Sigmoid colon (tissue), 7 donors: ENCODE measurements around the gene OR2A42. TPM values are rescaled to one million over a fixed set of nuclear protein-coding genes. Genes with fewer than 3 reads are reported as not detected.
"Not testable (repeated sequence)": the region's sequence is repeated elsewhere in the genome, so short reads cannot be mapped to it uniquely, and the experiment has no call there.

ENCODE experiments used
- DNase-seq: peaks from one replicate; pipeline ENCODE4 v3.0.0-alpha.2; 2019
- H3K27ac ChIP-seq, 4 donors: fragments of 200-600 bp; sonication (generic); one replicate each; pipeline ENCODE4 v1.5.1; 2016 to 2019; ENCODE audit warnings: mild to moderate bottlenecking in 1 of 4
- H3K27me3 ChIP-seq, 3 donors: fragments of 200-600 bp; sonication (generic); one replicate each; pipeline ENCODE4 v1.5.1; 2019; ENCODE audit warnings: mild to moderate bottlenecking in 1 of 3
- H3K36me3 ChIP-seq, 4 donors: fragments of 200-600 bp; sonication (generic); one replicate each; pipeline ENCODE4 v1.5.1; 2016 to 2019
- H3K4me1 ChIP-seq, 4 donors: fragments of 200-600 bp; sonication (generic); one replicate each; pipeline ENCODE4 v1.5.1; 2017 to 2019
- H3K4me3 ChIP-seq, 4 donors: fragments of 200-600 bp; sonication (generic); one replicate each; pipeline ENCODE4 v1.5.1; 2017 to 2019; ENCODE audit warnings: mild to moderate bottlenecking in 2 of 4, moderate library complexity in 1 of 4
- H3K9me3 ChIP-seq, 4 donors: fragments of 200-600 bp in 3 of 4; sonication (generic) in 3 of 4; one replicate each; pipeline versions ENCODE4 v1.5.1 to v1.6.1; 2013 to 2019
- WGBS, 2 donors: extraction: QIAGEN DNeasy Blood & Tissue Kit; methylation state at CpG; one replicate each; pipeline ENCODE4 v1.1.7; 2013; 5-methylcytosine and 5-hydroxymethylcytosine counted together
- intact Hi-C: fragments of 100-400 bp; cut with DNase I; formaldehyde crosslinking; loops from one replicate; pipeline ENCODE4 v1.15.1; 2023
- polyA plus RNA-seq, 3 donors: library from polyadenylated mRNA; stranded (reverse); fragments of 200-250 nt; gene quantifications; one replicate each; pipeline ENCODE4 v1.2.3, GENCODE V29; 2013
- total RNA-seq, 4 donors: library from RNA; depleted of rRNA; stranded (reverse); fragments of >200 nt; gene quantifications; one replicate each; pipeline ENCODE4 v1.1.0, GENCODE V29; 2016
- donor health status: healthy with polysubstance abuse.
- donor health status: Bipolar disorder and iron deficiency.
- donor health status: healthy.

Gene OR2A42
- total and polyA plus RNA-seq, 7 donors: 0.06 to 0.28 (median 0.16) TPM; not detected in 4

GRCh38 chr7:144223675-144224074 is 15.7 kb downstream of the OR2A42 start:
- H3K27me3 ChIP-seq, intact Hi-C loops, H3K4me3 ChIP-seq: not testable (repeated sequence)

GRCh38 chr7:144220531-144220930 is 18.9 kb downstream of the OR2A42 start:
- DNase-seq, H3K36me3 ChIP-seq, intact Hi-C loops, H3K4me1 ChIP-seq, H3K27me3 ChIP-seq, H3K9me3 ChIP-seq, H3K27ac ChIP-seq, H3K4me3 ChIP-seq: not testable (repeated sequence)

More at GRCh38 chr7:144223675-144224074, 15.7 kb downstream of the OR2A42 start:
- not testable (repeated sequence) for DNase-seq, H3K4me1 ChIP-seq, H3K27ac ChIP-seq, H3K9me3 ChIP-seq, H3K36me3 ChIP-seq

GRCh38 chr7:144219149-144219548 is 20.3 kb downstream of the OR2A42 start:
- WGBS, 2 donors: no CpG with 5 or more reads among the region's 4 CpGs
- H3K4me3 ChIP-seq, H3K4me1 ChIP-seq, H3K27ac ChIP-seq, H3K27me3 ChIP-seq, H3K36me3 ChIP-seq, intact Hi-C loops, DNase-seq, H3K9me3 ChIP-seq: not testable (repeated sequence)

- H3K27me3 ChIP-seq, H3K4me1 ChIP-seq, H3K4me3 ChIP-seq, intact Hi-C loops, DNase-seq, H3K36me3 ChIP-seq, H3K27ac ChIP-seq, H3K9me3 ChIP-seq: not testable (repeated sequence)
- 94 to 95% methylated on average over 1 of the region's 1 CpG for WGBS, 2 donors
Measured at GRCh38 chr7:144218581-144218980, 20.8 kb downstream of the OR2A42 start.

GRCh38 chr7:144217200-144217599 is 22.2 kb downstream of the OR2A42 start:
- DNase-seq, H3K36me3 ChIP-seq, intact Hi-C loops, H3K4me1 ChIP-seq, H3K27ac ChIP-seq, H3K9me3 ChIP-seq, H3K4me3 ChIP-seq, H3K27me3 ChIP-seq: not testable (repeated sequence)

- DNase-seq, H3K4me3 ChIP-seq, H3K4me1 ChIP-seq, H3K27ac ChIP-seq, H3K9me3 ChIP-seq, H3K36me3 ChIP-seq, H3K27me3 ChIP-seq, intact Hi-C loops: not testable (repeated sequence)
- WGBS, 2 donors: no CpG with 5 or more reads among the region's 5 CpGs
Measured at GRCh38 chr7:144205306-144205705, 34.1 kb downstream of the OR2A42 start.

GRCh38 chr7:144203086-144203485 is 36.3 kb downstream of the OR2A42 start:
- H3K36me3 ChIP-seq, intact Hi-C loops, DNase-seq, H3K27me3 ChIP-seq, H3K4me3 ChIP-seq, H3K4me1 ChIP-seq, H3K27ac ChIP-seq, H3K9me3 ChIP-seq: not testable (repeated sequence)
- WGBS, 2 donors: no CpG with 5 or more reads among the region's 3 CpGs

- H3K9me3 ChIP-seq, intact Hi-C loops, H3K27me3 ChIP-seq, H3K27ac ChIP-seq, H3K36me3 ChIP-seq, DNase-seq, H3K4me1 ChIP-seq, H3K4me3 ChIP-seq: not testable (repeated sequence)
- WGBS, 2 donors: no CpG with 5 or more reads among the region's 1 CpG
Measured at GRCh38 chr7:144201978-144202377, 37.4 kb downstream of the OR2A42 start.

GRCh38 chr7:144198934-144199333 is 40.5 kb downstream of the OR2A42 start:
- intact Hi-C loops, H3K36me3 ChIP-seq, H3K27me3 ChIP-seq, H3K9me3 ChIP-seq, DNase-seq, H3K4me1 ChIP-seq, H3K27ac ChIP-seq, H3K4me3 ChIP-seq: not testable (repeated sequence)
- WGBS, 2 donors: 73 to 91% methylated on average over 3 of the region's 4 CpGs

GRCh38 chr7:144195212-144195872 is 44.1 kb downstream of the OR2A42 start, which contains the start of gene ARHGEF35:
TSS of gene ARHGEF35 (minus strand) at chr7:144195833. CDS start at chr7:144188383, 7,450 bp downstream.
- peak within 1 kb of the TSS in 1 of 4 donors; percentile 30 for H3K4me3 ChIP-seq
- H3K9me3 ChIP-seq, H3K4me1 ChIP-seq, DNase-seq, H3K27me3 ChIP-seq, H3K27ac ChIP-seq, H3K36me3 ChIP-seq, intact Hi-C loops: not testable (repeated sequence)
- 0% methylated on average over 11 to 15 of the region's 51 CpGs for WGBS, 2 donors

- H3K36me3 ChIP-seq, DNase-seq, H3K27ac ChIP-seq, intact Hi-C loops, H3K4me1 ChIP-seq, H3K9me3 ChIP-seq, H3K4me3 ChIP-seq, H3K27me3 ChIP-seq: not testable (repeated sequence)
- WGBS, 2 donors: no CpG with 5 or more reads among the region's 6 CpGs
Measured at GRCh38 chr7:144194453-144194852, 45.0 kb downstream of the OR2A42 start.

- no CpG with 5 or more reads among the region's 11 CpGs for WGBS, 2 donors
- DNase-seq, H3K9me3 ChIP-seq, H3K4me1 ChIP-seq, H3K27me3 ChIP-seq, intact Hi-C loops, H3K36me3 ChIP-seq, H3K4me3 ChIP-seq, H3K27ac ChIP-seq: not testable (repeated sequence)
Measured at GRCh38 chr7:144193782-144194181, 45.6 kb downstream of the OR2A42 start.

GRCh38 chr7:144188578-144189171 is 50.7 kb downstream of the OR2A42 start:
- H3K27me3 ChIP-seq, H3K36me3 ChIP-seq, H3K9me3 ChIP-seq, intact Hi-C loops, H3K27ac ChIP-seq, DNase-seq, H3K4me1 ChIP-seq, H3K4me3 ChIP-seq: not testable (repeated sequence)
- WGBS, 2 donors: no CpG with 5 or more reads among the region's 3 CpGs
